GM19240 (cell line): ENCODE results near the gene SPAG7.
"Not testable (repeated sequence)": the region's sequence is repeated elsewhere in the genome, so short reads cannot be mapped to it uniquely, and the experiment has no call there.

Source experiments
- DNase-seq: peaks from one replicate; pipeline ENCODE4 v3.0.0; 2011; ENCODE audit warnings: low spot score; ENCODE audit not compliant: insufficient read length

The SPAG7 gene

DNA sequence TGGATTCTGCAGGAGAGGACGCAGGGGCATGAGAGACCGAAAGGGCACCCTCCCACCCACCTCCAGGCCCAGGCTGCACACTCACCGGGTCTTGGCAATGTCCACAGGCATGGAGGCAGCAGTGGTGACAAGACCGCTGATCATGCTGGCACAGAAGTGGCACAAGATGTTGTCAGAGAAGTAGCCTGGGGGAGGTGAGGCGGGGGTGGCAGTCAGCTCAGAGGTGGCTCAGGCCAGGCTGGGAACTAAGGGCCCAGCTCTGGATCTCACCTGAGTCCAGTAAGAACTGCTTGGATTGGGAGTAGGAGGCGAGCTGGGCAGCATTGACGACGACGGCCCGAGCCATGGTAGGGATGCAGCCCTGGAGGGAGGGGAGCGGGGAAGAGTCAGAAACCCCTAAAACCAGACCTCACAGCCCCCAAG lies 29.5 kb downstream of the SPAG7 start:
- no peak for DNase-seq

GRCh38 chr17:4937553-4937952 lies 30.1 kb downstream of the SPAG7 start:
- no peak for DNase-seq

GRCh38 chr17:4936436-4936835 lies 31.2 kb downstream of the SPAG7 start:
- no peak for DNase-seq

DNA sequence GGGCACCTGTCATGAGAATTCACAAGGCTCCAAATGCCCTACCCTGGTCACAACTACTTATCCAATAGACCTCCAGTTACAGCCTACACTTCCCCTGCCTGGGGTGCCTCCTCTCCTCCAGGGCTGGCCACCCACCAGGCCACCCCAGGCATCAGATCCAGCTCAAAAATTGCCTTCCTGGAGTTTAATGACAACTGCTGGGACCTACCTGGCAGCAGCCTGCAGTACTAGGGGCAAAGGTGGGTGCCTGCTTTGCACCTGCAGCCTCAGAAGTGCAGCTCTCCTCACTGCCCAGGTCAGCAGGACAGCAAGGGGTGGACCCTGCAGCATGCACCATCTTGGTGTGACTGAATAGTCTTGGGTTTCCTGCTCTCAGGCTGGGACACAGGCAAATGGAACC lies 32.0 kb downstream of the SPAG7 start:
- no peak for DNase-seq

DNA sequence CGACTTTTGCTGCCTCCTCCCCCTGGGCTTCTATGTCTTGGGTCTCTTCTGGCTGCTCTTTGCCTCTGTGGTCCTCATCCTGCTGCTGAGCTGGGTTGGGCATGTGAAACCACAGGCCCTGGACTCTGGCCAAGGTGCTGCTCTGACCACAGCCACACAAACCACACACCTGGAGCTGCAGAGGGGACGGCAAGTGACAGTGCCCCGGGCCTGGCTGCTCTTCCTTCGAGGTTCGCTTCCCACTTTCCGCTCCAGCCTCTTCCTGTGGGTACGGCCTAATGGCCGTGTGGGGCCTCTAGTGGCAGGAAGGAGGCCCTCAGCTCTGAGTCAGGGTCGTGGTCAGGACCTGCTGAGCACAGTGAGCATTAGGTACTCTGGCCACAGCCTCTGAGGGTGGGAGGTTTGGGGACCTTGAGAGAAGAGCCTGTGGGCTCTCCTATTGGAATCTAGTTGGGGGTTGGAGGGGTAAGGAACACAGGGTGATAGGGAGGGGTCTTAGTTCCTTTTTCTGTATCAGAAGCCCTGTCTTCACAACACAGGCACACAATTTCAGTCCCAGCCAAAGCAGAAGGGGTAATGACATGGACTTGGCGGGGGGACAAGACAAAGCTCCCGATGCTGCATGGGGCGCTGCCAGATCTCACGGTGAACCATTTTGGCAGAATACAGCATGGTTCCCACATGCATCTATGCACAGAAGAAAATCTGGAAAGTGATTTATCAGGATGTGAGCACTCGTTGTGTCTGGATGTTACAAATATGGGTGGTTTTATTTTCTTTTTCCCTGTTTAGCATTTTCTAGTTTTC lies 33.2 kb downstream of the SPAG7 start:
- no peak for DNase-seq

- DNase-seq: no peak
Measured at GRCh38 chr17:4933646-4934045, 34.0 kb downstream of the SPAG7 start.

DNA sequence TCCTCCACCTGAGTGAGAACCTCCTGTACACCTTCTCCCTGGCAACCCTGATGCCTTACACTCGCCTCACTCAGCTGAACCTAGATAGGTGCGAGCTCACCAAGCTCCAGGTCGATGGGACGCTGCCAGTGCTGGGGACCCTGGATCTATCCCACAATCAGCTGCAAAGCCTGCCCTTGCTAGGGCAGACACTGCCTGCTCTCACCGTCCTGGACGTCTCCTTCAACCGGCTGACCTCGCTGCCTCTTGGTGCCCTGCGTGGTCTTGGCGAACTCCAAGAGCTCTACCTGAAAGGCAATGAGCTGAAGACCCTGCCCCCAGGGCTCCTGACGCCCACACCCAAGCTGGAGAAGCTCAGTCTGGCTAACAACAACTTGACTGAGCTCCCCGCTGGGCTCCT lies 34.9 kb downstream of the SPAG7 start:
- no peak for DNase-seq

GRCh38 chr17:4931963-4932362 lies 35.7 kb downstream of the SPAG7 start, which contains the start of gene GP1BA:
Gene GP1BA (plus strand): TSS chr17:4932277. CDS start chr17:4932605, 328 bp downstream.
- no peak for DNase-seq

- DNase-seq: no peak
Measured at GRCh38 chr17:4928881-4929280, 38.7 kb downstream of the SPAG7 start.

GRCh38 chr17:4926577-4927335 lies 40.9 kb downstream of the SPAG7 start:
- not testable (repeated sequence) for DNase-seq

- no peak for DNase-seq
Measured at GRCh38 chr17:4921320-4921719, 46.3 kb downstream of the SPAG7 start.

GRCh38 chr17:4920351-4921048 lies 47.1 kb downstream of the SPAG7 start:
- DNase-seq: no peak

- no peak for DNase-seq
Measured at GRCh38 chr17:4919511-4920047, 48.0 kb downstream of the SPAG7 start.

- not testable (repeated sequence) for DNase-seq
Measured at GRCh38 chr17:4914551-4914950, 53.1 kb downstream of the SPAG7 start.

DNA sequence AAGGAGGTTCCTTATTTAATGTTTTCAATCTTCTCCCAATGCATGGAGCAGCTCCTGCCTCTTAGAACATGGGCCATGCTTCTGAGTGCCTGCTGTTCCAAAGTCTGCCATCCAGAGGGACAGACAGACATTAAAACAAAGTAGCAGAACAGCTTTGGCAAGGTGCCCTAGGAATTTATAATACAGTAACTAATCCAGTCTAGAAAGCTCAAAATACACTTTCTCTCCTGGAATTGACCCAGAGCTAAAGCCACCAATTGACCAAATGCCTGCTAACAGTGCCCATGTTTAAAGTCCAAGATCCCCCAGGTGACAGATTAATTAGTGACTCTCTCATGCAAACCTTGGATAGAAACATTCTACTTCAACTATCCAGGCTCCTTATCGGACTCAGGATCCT lies 53.6 kb downstream of the SPAG7 start:
- DNase-seq: no peak
